ENCODE measurements around the gene ALPK3.

ALPK3 gene

DNA sequence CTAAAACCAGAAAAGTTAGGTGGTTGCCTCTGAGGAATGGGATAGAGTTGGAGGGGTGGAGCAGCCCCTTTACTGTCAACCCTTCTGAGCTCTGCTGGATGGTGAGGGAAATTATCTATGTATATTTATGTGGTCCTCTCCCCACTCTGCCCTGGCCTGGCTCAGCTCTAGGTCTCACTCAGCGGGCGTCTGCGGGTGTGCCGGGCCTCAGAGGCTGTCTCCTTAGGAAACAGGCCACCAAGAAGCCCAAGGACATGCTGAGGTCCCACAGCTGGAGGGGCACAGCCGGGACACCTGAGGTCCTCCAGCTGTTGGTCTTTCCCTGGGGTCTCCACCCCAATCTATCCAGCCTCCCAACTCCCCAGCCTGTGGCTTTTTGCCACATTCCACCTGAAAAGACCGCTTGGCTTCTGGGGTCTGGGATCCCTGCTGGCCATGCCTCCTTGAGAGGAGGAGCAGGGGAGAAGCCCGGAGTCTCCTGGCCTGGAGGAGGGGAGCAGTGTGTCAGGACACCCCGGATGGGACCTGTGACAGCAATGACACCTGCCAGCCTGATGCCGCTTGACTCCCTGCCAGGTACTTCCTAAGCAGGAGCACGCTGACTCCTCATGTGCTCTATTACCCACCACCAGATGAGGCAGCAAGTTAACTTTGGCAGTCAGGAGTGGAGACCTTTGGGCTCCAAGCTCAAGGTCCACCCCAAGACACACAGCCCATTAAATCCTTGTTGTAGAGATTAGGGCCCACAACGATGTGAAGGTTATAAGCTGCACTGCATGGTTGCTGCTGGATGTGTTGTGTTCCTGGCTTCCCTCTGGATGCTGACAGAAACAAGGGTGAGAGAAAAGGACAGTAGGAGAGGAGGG is 67.0 kb downstream of the ALPK3 start, which contains the start of gene SLC28A1:
SLC28A1 (plus strand) TSS at position 747 of the 866 bp plus-strand sequence. CDS start 3,099 bp downstream, outside the sequence.
- no peak for TF ChIP-seq ZFX (IDR thresholded peaks at IDR 0.05)
- TF ChIP-seq CTCF (conservative IDR thresholded peaks at IDR 0.05) = no peak
- no peak within 1 kb of the TSS for H3K27ac ChIP-seq

- no peak overlapping the region for H3K27ac ChIP-seq
- TF ChIP-seq ZFX (IDR thresholded peaks at IDR 0.05) = no peak
- TF ChIP-seq CTCF (conservative IDR thresholded peaks at IDR 0.05) = no peak
Measured at GRCh38 chr15:84885801-84886200, 68.6 kb downstream of the ALPK3 start.

- TF ChIP-seq CTCF (conservative IDR thresholded peaks at IDR 0.05) (no peak), ZFX (IDR thresholded peaks at IDR 0.05) (no peak)
- H3K27ac ChIP-seq = no peak overlapping the region
Measured at GRCh38 chr15:84886211-84886983, 69.2 kb downstream of the ALPK3 start.

DNA sequence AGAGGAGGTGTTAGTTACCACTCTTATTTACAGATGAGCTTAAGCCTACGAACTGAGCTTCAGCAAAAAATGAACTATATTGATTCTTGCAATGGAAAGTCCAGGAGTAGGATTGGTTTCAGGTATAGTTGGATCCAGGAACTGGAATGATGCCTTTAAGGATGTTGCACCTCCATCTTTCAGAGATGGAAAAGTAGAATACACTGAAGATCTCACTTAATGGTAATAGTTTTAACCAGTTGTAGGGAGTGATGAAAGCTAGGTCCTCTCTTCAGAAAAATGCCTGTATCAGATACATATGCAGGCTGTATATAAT is 69.8 kb downstream of the ALPK3 start:
- H3K27ac ChIP-seq = no peak overlapping the region
- TF ChIP-seq ZFX (IDR thresholded peaks at IDR 0.05) = no peak
- no peak for TF ChIP-seq CTCF (conservative IDR thresholded peaks at IDR 0.05)

GRCh38 chr15:84887938-84888337 is 70.8 kb downstream of the ALPK3 start:
- TF ChIP-seq ZFX (IDR thresholded peaks at IDR 0.05) (no peak), CTCF (conservative IDR thresholded peaks at IDR 0.05) (no peak)
- H3K27ac ChIP-seq = no peak overlapping the region

- TF ChIP-seq ZFX (IDR thresholded peaks at IDR 0.05) (no peak), CTCF (conservative IDR thresholded peaks at IDR 0.05) (no peak)
- no peak overlapping the region for H3K27ac ChIP-seq
Measured at GRCh38 chr15:84888639-84889038, 71.5 kb downstream of the ALPK3 start.

Data from C4-2B (cell line).